GM21390 (cell line): Measurements from ENCODE around the gene CXCL12.

Experiments used
- ATAC-seq: cut with Tn5 transposase; IDR thresholded peaks from one replicate; pipeline ENCODE4 v1.9.1; 2021; ENCODE audit not compliant: unreplicated experiment

Gene CXCL12

GRCh38 chr10:44386546-44387052 lies 1.7 kb upstream of the CXCL12 start:
- ATAC-seq: peak; percentile 53

GRCh38 chr10:44385696-44386441 lies 972 bp upstream of the CXCL12 start:
- no peak for ATAC-seq

GRCh38 chr10:44384601-44385025 lies 284 bp downstream of the CXCL12 start:
- no peak for ATAC-seq

- ATAC-seq: no peak
Observed at GRCh38 chr10:44383749-44384600, 922 bp downstream of the CXCL12 start.

- no peak for ATAC-seq
Observed at GRCh38 chr10:44382981-44383748, 1.7 kb downstream of the CXCL12 start.

- ATAC-seq: no peak
Observed at GRCh38 chr10:44382131-44382858, 2.6 kb downstream of the CXCL12 start.

- ATAC-seq: no peak
Observed at GRCh38 chr10:44380829-44381600, 3.9 kb downstream of the CXCL12 start.

- ATAC-seq: no peak
Observed at GRCh38 chr10:44379907-44380306, 5.0 kb downstream of the CXCL12 start.

GRCh38 chr10:44378626-44379025 lies 6.3 kb downstream of the CXCL12 start:
- no peak for ATAC-seq

GRCh38 chr10:44377651-44378310 lies 7.1 kb downstream of the CXCL12 start:
- no peak for ATAC-seq

GRCh38 chr10:44376472-44377099 lies 8.3 kb downstream of the CXCL12 start:
- ATAC-seq: no peak

- ATAC-seq: no peak
Observed at GRCh38 chr10:44374155-44374554, 10.7 kb downstream of the CXCL12 start.

- ATAC-seq: no peak
Observed at GRCh38 chr10:44373341-44373995, 11.4 kb downstream of the CXCL12 start.

- no peak for ATAC-seq
Observed at GRCh38 chr10:44372181-44372580, 12.7 kb downstream of the CXCL12 start.

GRCh38 chr10:44370731-44371248 lies 14.1 kb downstream of the CXCL12 start:
- no peak for ATAC-seq

- ATAC-seq: no peak
Observed at GRCh38 chr10:44369854-44370253, 15.0 kb downstream of the CXCL12 start.

GRCh38 chr10:44369296-44369695 lies 15.6 kb downstream of the CXCL12 start:
- no peak for ATAC-seq

- ATAC-seq: no peak
Observed at GRCh38 chr10:44368637-44369036, 16.3 kb downstream of the CXCL12 start.
